Subcutaneous adipose tissue (tissue), 4 donors: ENCODE data around the gene PTPRD. TPM values are rescaled to one million over a fixed set of nuclear protein-coding genes. Genes with fewer than 3 reads are reported as not detected.

Source experiments
- CTCF ChIP-seq: fragments of 450-650 bp; IDR thresholded peaks from one replicate; pipeline ENCODE4 v1.5.1; 2016; ENCODE audit warnings: low read depth, mild to moderate bottlenecking, control low read depth, antibody characterized with exemption, moderate library complexity
- total RNA-seq, 4 donors: library from RNA; depleted of rRNA; stranded (reverse); fragments of >200 nt; gene quantifications; one replicate each; pipeline ENCODE4 v1.1.0, GENCODE V29; 2016

Gene PTPRD
- total RNA-seq, 4 donors from 2014 or later: 5.1 to 17.3 (median 12.1) TPM

- no peak for TF ChIP-seq CTCF
These were observed 468.4 kb downstream of the PTPRD start for GRCh38 chr9:10144355-10144754.

GRCh38 chr9:10135553-10135952 is 477.2 kb downstream of the PTPRD start:
- TF ChIP-seq CTCF: no peak

DNA sequence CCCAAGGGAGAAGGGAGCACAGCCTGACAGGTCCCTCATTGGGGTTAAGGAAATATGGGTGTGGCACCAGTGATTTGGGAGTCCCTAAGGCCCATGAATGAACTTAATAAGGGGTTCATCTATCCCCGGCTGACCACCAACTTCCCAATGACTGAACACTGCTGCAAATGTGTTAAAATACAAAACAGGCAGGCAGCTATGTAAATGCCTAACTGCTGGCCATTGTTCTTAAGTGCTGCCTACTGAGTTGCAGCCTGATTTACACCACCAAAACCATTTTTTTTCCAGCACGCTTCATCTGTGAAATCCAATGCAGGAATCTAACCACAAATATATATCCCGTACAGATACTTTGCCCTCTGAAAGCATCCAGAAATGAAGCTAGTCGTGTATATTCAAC is 478.5 kb downstream of the PTPRD start:
- TF ChIP-seq CTCF: no peak

DNA sequence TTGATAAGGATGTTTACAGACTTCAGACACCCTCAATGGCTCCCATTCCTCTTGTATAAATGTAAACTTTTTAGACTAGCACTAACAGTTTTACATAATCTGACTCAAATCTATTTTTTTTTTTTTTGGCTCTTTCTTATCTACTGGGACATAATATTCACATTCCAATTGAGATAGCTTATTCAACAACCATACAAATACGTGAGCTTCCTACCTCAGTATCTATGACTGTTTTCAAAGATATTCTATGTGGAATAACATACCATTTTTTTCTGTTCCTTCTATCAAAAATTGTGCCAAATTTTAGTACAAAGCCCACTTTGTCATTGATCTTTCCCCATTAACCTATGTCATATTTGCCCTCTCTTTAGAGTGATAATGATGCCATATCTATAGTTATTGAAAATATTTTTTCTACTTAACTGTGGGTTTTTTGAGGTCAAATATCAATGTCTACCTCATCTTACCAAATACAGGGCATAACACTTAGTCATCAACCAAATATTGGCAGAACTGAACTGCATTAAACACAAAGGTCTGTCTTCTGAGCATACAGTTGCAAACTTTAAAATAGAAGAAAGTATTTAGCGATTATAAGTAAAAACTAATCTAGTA is 482.6 kb downstream of the PTPRD start:
- no peak for TF ChIP-seq CTCF

DNA sequence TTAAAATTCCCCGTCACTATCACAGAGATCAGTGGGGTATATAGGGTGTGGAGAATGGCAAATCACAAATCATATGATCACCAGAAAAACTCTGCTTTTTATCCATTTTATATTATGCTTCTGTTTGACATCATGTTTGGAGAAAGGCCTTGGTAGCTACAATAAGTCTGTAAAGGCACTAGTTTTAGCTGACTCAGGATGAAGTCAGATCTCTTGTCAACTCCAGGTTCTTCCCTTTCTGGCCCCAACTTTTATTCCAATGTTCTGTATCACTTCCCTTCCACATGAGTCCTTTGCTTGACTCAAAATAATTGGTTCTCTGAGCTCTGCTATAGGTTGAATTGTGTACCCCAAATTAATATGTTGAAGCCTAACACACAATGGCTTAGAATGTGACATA is 484.9 kb downstream of the PTPRD start:
- TF ChIP-seq CTCF: no peak

DNA sequence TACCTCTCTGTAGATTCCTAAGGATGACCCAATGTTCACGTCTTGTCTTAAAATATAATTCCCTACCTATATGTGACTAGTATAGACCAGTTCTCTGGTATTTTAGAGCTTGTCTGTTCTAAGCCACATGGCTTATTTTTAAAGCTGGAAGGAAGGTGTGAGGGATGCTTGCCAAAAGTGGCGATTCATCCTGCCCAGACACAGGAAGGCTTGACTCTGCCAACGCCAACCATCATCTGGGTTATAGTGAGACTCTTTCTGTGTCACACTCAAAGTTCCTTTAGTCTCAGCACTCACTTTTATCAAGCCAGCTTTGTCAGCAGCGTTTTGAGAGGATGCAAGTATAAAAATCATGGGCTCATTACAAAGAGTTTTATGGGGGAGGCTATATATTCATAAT is 500.0 kb downstream of the PTPRD start:
- no peak for TF ChIP-seq CTCF

GRCh38 chr9:10112070-10112469 is 500.7 kb downstream of the PTPRD start:
- TF ChIP-seq CTCF: no peak
